ENCODE results near the gene AGAP3.

- TF ChIP-seq POLR2A (IDR thresholded peaks at IDR 0.05; ENCODE audit: low read depth, low read length) (no peak), TAF1 (IDR thresholded peaks at IDR 0.05; ENCODE audit: borderline replicate concordance, low read depth, low read length) (no peak)
Observed at GRCh38 chr7:151186640-151187408, 100.5 kb downstream of the AGAP3 start, which contains the start of gene ASB10.

All from GM12892 (cell line).